HCT116 (cell line): Measurements from ENCODE around the gene PRPF6. TPM values are rescaled to one million over a fixed set of nuclear protein-coding genes. Genes with fewer than 3 reads are reported as not detected.

Source experiments
- ATAC-seq: fragments of 200-7000 bp; cut with Tn5 transposase; 2 replicates; pipeline ENCODE4 v1.9.1; 2020; ENCODE audit warnings: mild to moderate bottlenecking, moderate library complexity
- BruUV-seq: library from RNA; stranded (reverse); fragments of 400-500 nt; replicated peaks from 2 replicates; lab custom pipeline; 2021; lab: Mats Ljungman, UMichigan
- CTCF ChIA-PET: fragments of 300-600 bp; sonication (Branson Sonifier 250); formaldehyde crosslinking; loops from one replicate; lab custom pipeline; 2021; ENCODE audit warnings: antibody characterized with exemption; lab: Charles Lee
- POLR2A ChIA-PET: fragments of 300-600, 350-600 bp; sonication (Branson Sonifier 250); formaldehyde crosslinking; loops from one replicate; lab custom pipeline; 2021; ENCODE audit warnings: antibody characterized with exemption; lab: Charles Lee
- RAD21 ChIA-PET, 2 experiments: fragments of 300-600 bp; sonication (Branson Sonifier 250); formaldehyde crosslinking; loops; one replicate each; lab custom pipeline; 2023; ENCODE audit warnings: low total read pairs in 2 of 2; ENCODE audit not compliant: uncharacterized antibody in 2 of 2, unreplicated experiment in 2 of 2, low non-redundant PET in 1 of 2; lab: Charles Lee
- DNase-seq: peaks from one replicate; pipeline ENCODE4 v3.0.0-alpha.2; 2010; ENCODE audit warnings: low read depth, low spot score
- H2AFZ ChIP-seq: fragments of 200-600 bp; shearing (Covaris generic), sonication (generic); 2 replicates; pipeline ENCODE4 v1.6.1; 2017; ENCODE audit warnings: low read depth, mixed run types, mixed read lengths, antibody characterized with exemption, low read length; ENCODE audit not compliant: poor library complexity, severe bottlenecking
- H3K27ac ChIP-seq: 2 replicates; pipeline ENCODE4 v1.5.1; 2012; ENCODE audit warnings: low read depth, low read length
- H3K27me3 ChIP-seq: fragments of 200-600 bp; sonication (generic); 2 replicates; pipeline ENCODE4 v1.6.1; 2016; ENCODE audit warnings: mixed run types, low read length, mixed read lengths; ENCODE audit not compliant: insufficient read depth
- H3K36me3 ChIP-seq, 2 experiments: fragments of 200-500 bp in 1 of 2; fragments of 200-600 bp in 1 of 2; sonication (Bioruptor generic) in 1 of 2; sonication (generic) in 1 of 2; 2 replicates each; pipeline versions ENCODE4 v1.5.1 to v1.6.1; 2014 to 2016; ENCODE audit warnings: low read length in 2 of 2, inconsistent platforms in 1 of 2, mixed read lengths in 1 of 2, mixed run types in 1 of 2; ENCODE audit not compliant: insufficient read depth in 2 of 2, control insufficient read depth in 1 of 2
- H3K4me1 ChIP-seq, 2 experiments: fragments of 200-600 bp in 1 of 2; sonication (generic) in 1 of 2; 2 replicates each; pipeline versions ENCODE4 v1.5.1 to v1.6.1; 2012 to 2017; ENCODE audit warnings: low read length in 2 of 2, inconsistent platforms in 1 of 2, mild to moderate bottlenecking in 1 of 2, mixed read lengths in 1 of 2, mixed run types in 1 of 2, moderate library complexity in 1 of 2; ENCODE audit not compliant: insufficient read depth in 2 of 2, control insufficient read depth in 1 of 2
- H3K4me2 ChIP-seq: fragments of 200-600 bp; sonication (generic); 2 replicates; pipeline ENCODE4 v1.6.1; 2017; ENCODE audit warnings: mixed run types, low read length, mixed read lengths
- H3K4me3 ChIP-seq, 2 experiments: fragments of 200-600 bp in 1 of 2; sonication (generic) in 1 of 2; replicated peaks in 1 of 2; 2 replicates each; pipeline ENCODE4 v1.5.1; 2011 to 2016; ENCODE audit warnings: low read length in 2 of 2, control low read depth in 1 of 2, low read depth in 1 of 2, mild to moderate bottlenecking in 1 of 2, mixed read lengths in 1 of 2, mixed run types in 1 of 2
- H3K79me2 ChIP-seq: fragments of 200-600 bp; sonication (generic); 2 replicates; pipeline ENCODE4 v1.6.1; 2017; ENCODE audit warnings: mild to moderate bottlenecking, mixed run types, low read length, moderate library complexity, mixed read lengths; ENCODE audit not compliant: insufficient read depth
- H3K9ac ChIP-seq: fragments of 200-600 bp; sonication (generic); 2 replicates; pipeline ENCODE4 v1.6.1; 2016; ENCODE audit warnings: low read length, mixed read lengths
- H3K9me2 ChIP-seq: fragments of 200-600 bp; sonication (generic), shearing (Covaris generic); 2 replicates; pipeline ENCODE4 v1.6.1; 2017; ENCODE audit warnings: mixed run types, mild to moderate bottlenecking, moderate library complexity; ENCODE audit not compliant: insufficient read depth
- H3K9me3 ChIP-seq, 2 experiments: fragments of 200-500 bp in 1 of 2; fragments of 200-600 bp in 1 of 2; sonication (Bioruptor generic) in 1 of 2; sonication (generic) in 1 of 2; 2 replicates each; pipeline ENCODE4 v1.6.1; 2014 to 2017; ENCODE audit warnings: low read length in 2 of 2, mixed read lengths in 2 of 2, inconsistent platforms in 1 of 2, low read depth in 1 of 2, mild to moderate bottlenecking in 1 of 2, mixed run types in 1 of 2, moderate library complexity in 1 of 2; ENCODE audit not compliant: control insufficient read depth in 1 of 2, insufficient read depth in 1 of 2
- H4K20me1 ChIP-seq: fragments of 200-600 bp; sonication (generic), shearing (Covaris generic); 2 replicates; pipeline ENCODE4 v1.6.1; 2017; ENCODE audit warnings: mixed run types, mild to moderate bottlenecking, moderate library complexity; ENCODE audit not compliant: insufficient read depth
- CBX3 ChIP-seq: IDR thresholded peaks from 2 replicates; pipeline ENCODE4 v1.6.1; 2012; ENCODE audit warnings: low read depth
- CEBPB ChIP-seq: IDR thresholded peaks from 2 replicates; pipeline ENCODE4 v1.6.1; 2012; ENCODE audit warnings: low read depth
- EZH2 ChIP-seq: fragments of 200-600 bp; sonication (generic); IDR thresholded peaks from 2 replicates; pipeline ENCODE4 v1.6.1; 2017; ENCODE audit warnings: antibody characterized with exemption, mixed run types
- EZH2phosphoT487 ChIP-seq: fragments of 200-600 bp; IDR thresholded peaks from 2 replicates; pipeline ENCODE4 v1.6.1; 2018; ENCODE audit warnings: antibody characterized with exemption, borderline replicate concordance
- FOSL1 ChIP-seq: IDR thresholded peaks from 2 replicates; pipeline ENCODE4 v1.6.1; 2012; ENCODE audit warnings: low read depth
- MAX ChIP-seq: IDR thresholded peaks from 2 replicates; pipeline ENCODE4 v1.6.1; 2012
- REST ChIP-seq: IDR thresholded peaks from 2 replicates; pipeline ENCODE4 v1.6.1; 2012; ENCODE audit warnings: low read depth
- SP1 ChIP-seq: IDR thresholded peaks from 2 replicates; pipeline ENCODE4 v1.6.1; 2012; ENCODE audit warnings: low read depth
- SRF ChIP-seq: IDR thresholded peaks from 2 replicates; pipeline ENCODE4 v1.6.1; 2012; ENCODE audit warnings: low read depth
- TCF7L2 ChIP-seq: IDR thresholded peaks from 2 replicates; pipeline ENCODE4 v1.7.0; 2011; ENCODE audit warnings: borderline replicate concordance, inconsistent platforms; ENCODE audit not compliant: insufficient read depth, insufficient read length; ENCODE audit errors: extremely low read depth
- YY1 ChIP-seq: IDR thresholded peaks from 2 replicates; pipeline ENCODE4 v1.6.1; 2011; ENCODE audit warnings: low read length, low read depth, moderate library complexity, mild to moderate bottlenecking; ENCODE audit not compliant: insufficient replicate concordance; ENCODE audit errors: extremely low read depth
- ZBTB33 ChIP-seq: IDR thresholded peaks from 2 replicates; pipeline ENCODE4 v1.6.1; 2011; ENCODE audit warnings: mild to moderate bottlenecking, low read length, moderate library complexity; ENCODE audit not compliant: insufficient replicate concordance; ENCODE audit errors: extremely low read depth
- ZNF274 ChIP-seq: fragments of 200-500 bp; sonication (Bioruptor generic); IDR thresholded peaks from 2 replicates; pipeline ENCODE4 v1.6.1; 2014; ENCODE audit warnings: mild to moderate bottlenecking, low read depth, low read length, inconsistent platforms
- intact Hi-C: fragments of 100-400 bp; cut with micrococcal nuclease; formaldehyde crosslinking; loops from 2 replicates; pipeline ENCODE4 v1.10.0; 2022
- total RNA-seq: library from RNA; stranded (reverse); gene quantifications from one replicate; pipeline ENCODE4 v1.2.1, GENCODE V29; 2021; ENCODE audit not compliant: unreplicated experiment

Gene PRPF6
- total RNA-seq, 1 experiment from 2014 or later = 74.9 TPM

GRCh38 chr20:64067733-64068307 is 86.9 kb downstream of the PRPF6 start:
- Histone ChIP-seq H3K9me3 (no peaks in the 10 kb centered on the region), H3K9ac (no peak overlapping the region), H3K4me2 (no peak overlapping the region), H3K36me3 (no peaks in the 10 kb centered on the region), H3K9me2 (no peaks in the 10 kb centered on the region), H3K27me3 (no peaks in the 10 kb centered on the region)
- TF ChIP-seq FOSL1 (no peak), YY1 (no peak), EZH2phosphoT487 (no peak), CEBPB (no peak), TCF7L2 (no peak), ZNF274 (no peak), CBX3 (no peak), SRF (no peak), ZBTB33 (no peak), SP1 (no peak), MAX (no peak), REST (no peak), EZH2 (no peak)
- TF ChIP-seq, all 23 proteins: peak for 0
- H3K27ac ChIP-seq = no peak overlapping the region; the same call in 1 of the 2 replicates
- peaks cover 38 to 44% of the 10 kb centered on the region in 2 experiments for H3K4me1 ChIP-seq
- no peak for ATAC-seq
- BruUV-seq = no TSS peak
- ChIA-PET CTCF (interaction anchor here (0.8 kb wide), 1 partner anchor 12 kb away, joined by 3 read pairs; the partner anchor contains the start of genes OPRL1 and RGS19), RAD21 (no interaction called here), POLR2A (no interaction called here)
- H2AFZ ChIP-seq = no peak overlapping the region
- DNase-seq = no peak
- no peaks in the 10 kb centered on the region for H3K79me2 ChIP-seq
- intact Hi-C loops = no loop called here
- no peak overlapping the region for H3K4me3 ChIP-seq
- no peaks in the 10 kb centered on the region for H4K20me1 ChIP-seq
